ENCODE measurements around the gene CLSTN2.

CLSTN2 gene

DNA sequence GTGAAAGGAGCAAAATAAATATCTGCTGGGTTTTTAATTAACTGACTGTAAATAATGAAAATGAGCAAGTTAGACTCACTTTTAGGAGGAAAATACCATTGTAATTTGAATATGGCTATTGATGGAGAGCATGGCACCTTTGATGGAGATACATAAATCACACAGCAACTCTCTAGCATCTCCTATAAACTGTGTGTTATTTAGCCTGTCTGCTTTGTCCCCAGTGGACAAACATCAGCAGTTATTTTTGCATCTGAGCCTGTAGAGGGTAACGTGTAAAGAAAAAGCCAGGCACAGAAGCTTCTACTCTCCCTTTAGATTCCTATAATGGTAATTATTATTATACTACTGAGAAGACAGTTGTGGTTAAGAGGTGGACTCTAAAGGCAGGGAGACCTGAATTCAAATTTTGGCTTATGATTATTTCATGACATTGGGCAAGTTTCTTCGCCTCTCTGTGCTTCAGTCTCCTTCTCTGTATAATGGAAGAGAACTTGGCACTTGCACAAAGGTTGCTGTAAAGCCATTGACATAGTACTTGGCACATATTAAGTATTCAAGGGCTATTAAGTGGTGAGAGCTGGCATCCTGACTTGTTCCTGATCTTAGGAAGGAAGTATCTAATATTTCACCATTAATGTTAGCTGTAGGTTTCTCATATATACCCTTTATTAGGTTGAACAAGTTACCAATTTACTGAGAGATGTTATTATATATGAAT is 453.4 kb downstream of the CLSTN2 start:
- no peak overlapping the region for H3K27ac ChIP-seq (ENCODE audit: low read depth, low read length)
- no peaks in the 10 kb centered on the region for H3K9me2 ChIP-seq (replicated peaks; ENCODE audit: control insufficient read depth, low read length)
- H3K27me3 ChIP-seq (ENCODE audit: control insufficient read depth, low read length): no peaks in the 10 kb centered on the region
- no peaks in the 10 kb centered on the region for H3K79me2 ChIP-seq (ENCODE audit: control insufficient read depth, low read length)
- no peaks in the 10 kb centered on the region for H3K9me3 ChIP-seq (ENCODE audit: control insufficient read depth, insufficient read depth, low read length)
- no peak for TF ChIP-seq EZH2phosphoT487 (IDR thresholded peaks at IDR 0.05; ENCODE audit: borderline replicate concordance, low read length)
- TF ChIP-seq, protein P1, sequence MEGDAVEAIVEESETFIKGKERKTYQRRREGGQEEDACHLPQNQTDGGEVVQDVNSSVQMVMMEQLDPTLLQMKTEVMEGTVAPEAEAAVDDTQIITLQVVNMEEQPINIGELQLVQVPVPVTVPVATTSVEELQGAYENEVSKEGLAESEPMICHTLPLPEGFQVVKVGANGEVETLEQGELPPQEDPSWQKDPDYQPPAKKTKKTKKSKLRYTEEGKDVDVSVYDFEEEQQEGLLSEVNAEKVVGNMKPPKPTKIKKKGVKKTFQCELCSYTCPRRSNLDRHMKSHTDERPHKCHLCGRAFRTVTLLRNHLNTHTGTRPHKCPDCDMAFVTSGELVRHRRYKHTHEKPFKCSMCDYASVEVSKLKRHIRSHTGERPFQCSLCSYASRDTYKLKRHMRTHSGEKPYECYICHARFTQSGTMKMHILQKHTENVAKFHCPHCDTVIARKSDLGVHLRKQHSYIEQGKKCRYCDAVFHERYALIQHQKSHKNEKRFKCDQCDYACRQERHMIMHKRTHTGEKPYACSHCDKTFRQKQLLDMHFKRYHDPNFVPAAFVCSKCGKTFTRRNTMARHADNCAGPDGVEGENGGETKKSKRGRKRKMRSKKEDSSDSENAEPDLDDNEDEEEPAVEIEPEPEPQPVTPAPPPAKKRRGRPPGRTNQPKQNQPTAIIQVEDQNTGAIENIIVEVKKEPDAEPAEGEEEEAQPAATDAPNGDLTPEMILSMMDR (IDR thresholded peaks at IDR 0.05; ENCODE audit: low read depth, low read length, poor library complexity, severe bottlenecking): no peak
- H3K4me2 ChIP-seq (ENCODE audit: low read length): no peak overlapping the region
- no peak overlapping the region for H3K4me3 ChIP-seq (ENCODE audit: low read length)
- no peaks in the 10 kb centered on the region for H4K20me1 ChIP-seq (ENCODE audit: control insufficient read depth, insufficient read depth, low read depth, low read length)
- no peaks in the 10 kb centered on the region for H3F3A ChIP-seq (ENCODE audit: control insufficient read depth, insufficient read depth)
- no peaks in the 10 kb centered on the region for H3K36me3 ChIP-seq (ENCODE audit: control insufficient read depth, low read length)
- no peaks in the 10 kb centered on the region for H3K4me1 ChIP-seq (ENCODE audit: control insufficient read depth, low read length)

DNA sequence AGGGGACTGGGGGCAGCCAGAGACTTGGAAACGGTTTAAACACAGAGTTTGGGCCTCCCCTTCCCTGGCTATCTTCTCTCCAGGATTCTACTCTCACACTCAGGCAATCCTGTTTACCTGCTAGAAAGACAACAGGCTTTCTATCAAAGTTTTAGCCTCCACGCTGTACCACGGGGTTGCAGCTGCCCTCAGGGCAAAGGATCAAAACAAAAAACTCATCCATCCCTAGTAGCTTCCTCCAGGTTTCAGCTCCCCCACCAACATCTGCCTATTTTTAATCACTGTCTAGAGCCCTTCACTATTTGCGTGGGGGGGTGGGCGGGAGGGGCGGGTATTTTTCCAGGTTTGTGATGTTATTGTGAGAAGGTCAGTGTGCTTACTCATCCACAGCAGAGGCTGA is 456.1 kb downstream of the CLSTN2 start:
- H3K4me3 ChIP-seq (ENCODE audit: low read length): no peak overlapping the region
- no peaks in the 10 kb centered on the region for H3K27me3 ChIP-seq (ENCODE audit: control insufficient read depth, low read length)
- no peaks in the 10 kb centered on the region for H3K9me2 ChIP-seq (replicated peaks; ENCODE audit: control insufficient read depth, low read length)
- H3K4me1 ChIP-seq (ENCODE audit: control insufficient read depth, low read length): no peaks in the 10 kb centered on the region
- H4K20me1 ChIP-seq (ENCODE audit: control insufficient read depth, insufficient read depth, low read depth, low read length): no peaks in the 10 kb centered on the region
- TF ChIP-seq EZH2phosphoT487 (IDR thresholded peaks at IDR 0.05; ENCODE audit: borderline replicate concordance, low read length): no peak
- TF ChIP-seq, protein P1 (IDR thresholded peaks at IDR 0.05; ENCODE audit: low read depth, low read length, poor library complexity, severe bottlenecking): no peak
- no peaks in the 10 kb centered on the region for H3K9me3 ChIP-seq (ENCODE audit: control insufficient read depth, insufficient read depth, low read length)
- H3K79me2 ChIP-seq (ENCODE audit: control insufficient read depth, low read length): no peaks in the 10 kb centered on the region
- H3K27ac ChIP-seq (ENCODE audit: low read depth, low read length): no peak overlapping the region
- H3F3A ChIP-seq (ENCODE audit: control insufficient read depth, insufficient read depth): no peaks in the 10 kb centered on the region
- no peaks in the 10 kb centered on the region for H3K36me3 ChIP-seq (ENCODE audit: control insufficient read depth, low read length)
- H3K4me2 ChIP-seq (ENCODE audit: low read length): no peak overlapping the region

DNA sequence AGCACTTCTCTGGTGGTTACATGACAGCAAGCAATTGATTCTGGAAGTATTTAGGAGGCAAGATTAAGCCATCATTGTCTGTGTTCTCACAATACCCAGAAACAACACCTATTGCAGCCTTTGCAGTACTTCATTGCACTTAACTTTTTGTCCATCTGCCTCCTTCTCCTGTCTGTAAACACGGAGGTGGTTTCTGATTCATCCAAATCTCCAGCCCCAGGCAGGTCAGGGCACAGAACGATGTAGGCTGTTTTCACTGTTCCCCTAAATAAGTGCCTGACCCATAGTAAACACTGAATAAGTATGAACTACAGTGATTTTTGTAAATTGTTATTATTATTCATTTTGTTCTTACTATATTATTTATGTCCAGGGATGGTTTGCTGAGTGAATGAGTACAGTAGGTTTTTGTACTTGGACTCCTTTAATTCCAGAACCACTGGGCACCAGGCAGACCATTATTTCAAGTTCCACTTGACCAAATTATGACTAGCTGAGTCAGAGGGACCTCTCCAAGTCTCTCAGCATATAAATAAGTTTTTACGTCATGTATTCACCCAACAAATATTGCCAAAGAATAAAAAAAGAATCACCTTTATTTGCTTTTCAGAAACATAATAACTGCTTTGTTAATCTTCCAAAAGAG is 459.6 kb downstream of the CLSTN2 start:
- H3K9me2 ChIP-seq (replicated peaks; ENCODE audit: control insufficient read depth, low read length): no peaks in the 10 kb centered on the region
- no peaks in the 10 kb centered on the region for H3K79me2 ChIP-seq (ENCODE audit: control insufficient read depth, low read length)
- no peak overlapping the region for H3K27ac ChIP-seq (ENCODE audit: low read depth, low read length)
- no peaks in the 10 kb centered on the region for H3K9me3 ChIP-seq (ENCODE audit: control insufficient read depth, insufficient read depth, low read length)
- H3K4me1 ChIP-seq (ENCODE audit: control insufficient read depth, low read length): no peaks in the 10 kb centered on the region
- no peaks in the 10 kb centered on the region for H4K20me1 ChIP-seq (ENCODE audit: control insufficient read depth, insufficient read depth, low read depth, low read length)
- no peak overlapping the region for H3K4me2 ChIP-seq (ENCODE audit: low read length)
- no peaks in the 10 kb centered on the region for H3F3A ChIP-seq (ENCODE audit: control insufficient read depth, insufficient read depth)
- H3K4me3 ChIP-seq (ENCODE audit: low read length): no peak overlapping the region
- H3K27me3 ChIP-seq (ENCODE audit: control insufficient read depth, low read length): no peaks in the 10 kb centered on the region; the same call in 1 of the 2 replicates
- no peak for TF ChIP-seq EZH2phosphoT487 (IDR thresholded peaks at IDR 0.05; ENCODE audit: borderline replicate concordance, low read length)
- TF ChIP-seq, protein P1 (IDR thresholded peaks at IDR 0.05; ENCODE audit: low read depth, low read length, poor library complexity, severe bottlenecking): no peak
- no peaks in the 10 kb centered on the region for H3K36me3 ChIP-seq (ENCODE audit: control insufficient read depth, low read length)

Measured in DOHH2 (cell line).